RPMI7951 (cell line): ENCODE results near the gene ETF1. TPM values are rescaled to one million over a fixed set of nuclear protein-coding genes. Genes with fewer than 3 reads are reported as not detected.

Experiments used
- DNase-seq: peaks from one replicate; pipeline ENCODE4 v3.0.0-alpha.2; 2012; ENCODE audit warnings: low read depth
- total RNA-seq: library from RNA; depleted of rRNA; stranded (reverse); fragments of >200 nt; shearing (Covaris generic); gene quantifications from 2 replicates; pipeline ENCODE4 v1.2.3, GENCODE V29; 2014; rRNA removed

The ETF1 gene
- total RNA-seq = 75.7 and 88.3 TPM in 2 replicates

- DNase-seq = peak; percentile 98
Measured at GRCh38 chr5:138542956-138543729, at the start of gene ETF1. Gene ETF1, minus strand, starts transcription at chr5:138543236. Its CDS starts 318 bp downstream, at chr5:138542918.

DNA sequence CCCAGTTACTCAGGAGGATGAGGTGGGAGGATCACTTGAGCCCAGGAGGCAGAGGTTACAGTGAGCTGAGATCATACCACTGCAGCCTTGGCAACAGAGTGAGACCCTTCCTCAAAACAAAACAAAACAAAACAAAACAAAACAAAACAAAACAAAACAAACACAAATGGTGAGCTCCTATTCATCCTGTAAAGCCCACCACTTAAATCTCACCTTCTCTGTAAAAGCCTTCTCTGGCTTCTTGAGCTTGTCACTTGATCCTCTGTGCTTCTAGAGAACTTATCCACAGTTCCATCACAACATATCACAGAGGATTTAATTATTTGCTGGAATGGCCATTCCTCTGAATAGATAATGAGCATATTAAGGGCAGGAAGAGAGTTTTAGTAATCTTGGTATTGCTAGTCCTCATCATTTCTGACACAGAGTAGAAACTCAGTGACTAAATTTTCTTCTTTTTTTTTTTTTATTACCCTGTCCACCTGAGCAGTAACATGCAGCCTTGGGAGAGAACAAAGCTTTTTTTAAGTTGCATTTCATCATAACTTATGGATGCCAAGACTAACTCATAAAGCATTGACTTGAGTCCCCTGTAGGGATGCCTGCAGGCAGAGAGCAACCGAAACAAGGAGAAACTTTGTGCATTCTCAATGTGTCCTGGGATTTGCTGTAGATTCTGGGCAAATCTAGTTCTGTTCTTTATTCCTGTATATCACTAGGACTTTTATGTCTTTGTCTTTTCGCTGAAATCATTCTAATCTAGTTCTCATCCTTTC, 45.2 kb upstream of the ETF1 start:
- no peak for DNase-seq

- no peak for DNase-seq
Measured at GRCh38 chr5:138585157-138585556, 42.1 kb upstream of the ETF1 start.

DNA sequence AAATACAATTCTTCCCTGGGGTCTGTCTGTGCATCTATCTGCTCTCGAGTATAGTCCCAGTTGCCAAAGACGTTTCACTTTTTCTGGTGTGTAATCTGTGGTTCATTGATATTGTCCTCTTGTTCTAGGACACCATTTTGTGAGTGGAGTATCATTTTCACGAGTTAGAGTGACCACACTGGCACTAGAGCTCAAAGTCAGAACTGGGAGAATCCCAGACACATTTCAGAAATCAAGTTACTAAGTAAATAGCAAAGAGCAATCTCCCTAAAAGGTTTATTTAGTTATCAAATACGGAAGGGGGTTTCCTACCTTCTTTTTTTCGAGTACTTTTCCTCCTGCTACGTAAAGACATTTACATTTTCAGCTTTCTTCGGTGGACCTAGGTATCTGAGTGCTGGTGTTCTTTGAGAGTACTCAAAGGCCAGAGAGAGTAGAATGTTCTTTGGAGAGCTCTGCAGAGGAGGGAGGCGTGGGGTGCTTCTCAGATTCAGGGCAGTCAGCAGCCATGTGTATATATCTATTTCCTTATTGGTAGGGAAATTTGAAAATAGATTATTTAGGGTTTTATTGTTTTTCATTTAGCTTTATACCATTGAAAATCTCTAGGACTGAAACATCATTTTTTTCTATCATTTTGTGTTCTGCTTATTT, 41.1 kb upstream of the ETF1 start:
- no peak for DNase-seq

DNA sequence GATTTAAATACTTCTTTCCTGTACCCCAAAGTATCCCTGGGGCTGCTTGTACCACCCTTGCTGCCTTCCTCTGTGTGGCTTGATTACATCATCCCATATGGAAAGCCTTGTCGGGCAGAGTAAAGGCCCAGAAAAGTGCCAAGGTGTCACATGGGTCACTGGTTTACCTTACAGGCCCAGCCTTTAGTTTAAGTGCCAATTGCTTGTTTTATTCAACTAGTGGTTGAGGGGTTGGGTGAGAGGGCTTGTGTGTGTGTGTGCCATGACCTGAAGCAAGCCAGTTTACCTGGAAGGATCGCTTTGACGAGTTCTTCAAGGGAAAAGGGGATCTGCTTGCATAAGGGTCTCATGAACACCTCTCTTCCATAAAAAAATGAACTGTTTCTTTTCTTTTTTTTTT, 39.9 kb upstream of the ETF1 start:
- DNase-seq = no peak

GRCh38 chr5:138580777-138581176, 37.7 kb upstream of the ETF1 start:
- no peak for DNase-seq

DNA sequence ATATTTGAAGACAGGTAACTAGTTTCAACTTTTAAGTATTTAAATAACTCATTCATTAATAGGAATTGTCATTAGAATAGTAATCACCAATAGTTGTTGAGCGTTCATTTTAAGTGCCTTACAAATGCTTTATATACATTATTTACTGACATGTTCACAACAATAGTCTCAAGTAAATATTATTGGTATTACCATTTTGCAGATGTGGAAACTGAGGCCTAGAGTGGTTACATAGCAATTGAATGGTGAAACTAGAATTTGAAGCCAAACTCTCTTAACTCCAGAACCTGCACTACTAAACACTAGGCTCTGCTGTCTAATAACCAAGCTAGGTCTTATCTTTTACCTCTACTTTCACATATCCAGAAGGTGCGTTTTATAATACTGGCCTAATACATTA, 37.0 kb upstream of the ETF1 start:
- DNase-seq = no peak

DNA sequence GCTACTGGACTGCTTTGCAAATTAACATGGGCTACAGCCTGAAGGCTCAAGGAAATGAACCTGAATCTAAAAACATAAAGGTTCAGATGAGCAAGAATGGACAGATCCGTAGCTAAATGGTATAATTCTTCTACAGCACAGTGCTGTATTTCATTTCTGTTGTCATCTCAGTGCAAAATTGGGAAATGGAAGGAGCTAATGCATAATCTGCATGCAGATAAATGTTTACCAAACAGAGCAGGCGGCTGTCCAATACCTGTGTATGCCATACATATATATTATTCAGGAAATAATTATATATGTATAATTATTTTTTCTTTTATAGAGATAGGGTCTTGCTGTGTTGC, 36.5 kb upstream of the ETF1 start:
- DNase-seq = no peak

DNA sequence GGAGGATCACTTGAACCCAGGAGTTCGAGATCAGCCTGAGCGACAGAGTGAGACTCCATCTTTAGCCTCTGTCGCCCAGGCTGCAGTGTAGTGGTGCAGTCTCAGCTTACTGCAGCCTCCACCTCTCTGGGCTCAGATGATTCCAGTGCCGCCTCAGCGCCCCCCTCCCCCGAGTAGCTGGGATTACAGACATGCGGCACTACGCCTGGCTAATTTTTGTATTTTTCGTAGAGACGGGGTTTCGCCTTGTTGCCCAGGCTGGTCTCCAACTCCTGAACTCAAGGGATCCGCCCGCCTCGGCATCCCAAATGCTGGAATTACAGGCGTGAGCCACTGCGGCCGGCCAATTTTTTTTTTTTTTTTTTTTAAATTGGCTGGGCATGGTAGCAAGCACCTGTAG, 34.4 kb upstream of the ETF1 start:
- no peak for DNase-seq

DNA sequence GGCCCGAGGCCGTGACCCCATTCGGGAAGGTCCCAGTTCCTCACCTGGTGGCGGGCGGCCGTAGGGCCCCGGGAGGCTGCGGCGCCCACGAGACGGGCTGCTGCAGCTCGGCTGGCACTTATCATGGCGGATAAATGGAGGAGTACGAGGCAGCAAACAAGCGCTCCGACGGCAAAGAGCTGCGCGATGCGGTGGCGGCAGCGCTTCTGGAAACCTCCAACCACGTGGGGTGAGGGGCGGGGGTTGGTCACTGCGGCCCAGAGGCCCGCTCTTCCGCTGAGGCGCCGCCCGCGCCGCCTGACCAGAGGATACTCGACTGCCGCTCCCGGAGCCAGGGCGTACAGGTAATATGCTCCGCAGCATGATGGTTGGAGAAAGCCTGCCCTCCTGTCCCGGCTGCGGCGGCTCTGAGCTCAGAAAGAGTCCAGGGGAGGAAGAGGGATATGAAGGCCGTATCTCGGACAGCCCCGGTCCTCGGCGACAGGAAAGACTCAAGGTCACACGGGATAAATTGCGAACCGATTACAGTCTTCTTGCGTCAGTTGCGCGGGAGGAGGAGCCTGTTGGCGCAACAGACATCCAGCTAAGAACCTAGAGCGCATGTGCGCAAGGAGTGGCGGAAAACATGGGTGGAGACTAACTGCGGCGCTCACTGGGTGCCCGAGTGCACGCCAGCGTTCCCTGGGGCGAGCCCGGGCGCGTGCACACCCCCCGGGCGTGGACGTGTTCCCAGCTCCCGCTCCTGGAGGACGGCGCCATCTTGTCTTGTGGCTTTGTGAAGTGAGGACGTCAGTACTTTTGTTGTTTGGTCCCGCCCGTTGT, 32.4 kb upstream of the ETF1 start, which contains the start of gene HSPA9:
Gene HSPA9, minus strand, starts transcription at position 208 of the 822 bp plus-strand sequence. Its CDS starts 83 bp downstream, at position 125.
- DNase-seq = peak; percentile 98

GRCh38 chr5:138574744-138575193, 31.7 kb upstream of the ETF1 start:
- DNase-seq = no peak

DNA sequence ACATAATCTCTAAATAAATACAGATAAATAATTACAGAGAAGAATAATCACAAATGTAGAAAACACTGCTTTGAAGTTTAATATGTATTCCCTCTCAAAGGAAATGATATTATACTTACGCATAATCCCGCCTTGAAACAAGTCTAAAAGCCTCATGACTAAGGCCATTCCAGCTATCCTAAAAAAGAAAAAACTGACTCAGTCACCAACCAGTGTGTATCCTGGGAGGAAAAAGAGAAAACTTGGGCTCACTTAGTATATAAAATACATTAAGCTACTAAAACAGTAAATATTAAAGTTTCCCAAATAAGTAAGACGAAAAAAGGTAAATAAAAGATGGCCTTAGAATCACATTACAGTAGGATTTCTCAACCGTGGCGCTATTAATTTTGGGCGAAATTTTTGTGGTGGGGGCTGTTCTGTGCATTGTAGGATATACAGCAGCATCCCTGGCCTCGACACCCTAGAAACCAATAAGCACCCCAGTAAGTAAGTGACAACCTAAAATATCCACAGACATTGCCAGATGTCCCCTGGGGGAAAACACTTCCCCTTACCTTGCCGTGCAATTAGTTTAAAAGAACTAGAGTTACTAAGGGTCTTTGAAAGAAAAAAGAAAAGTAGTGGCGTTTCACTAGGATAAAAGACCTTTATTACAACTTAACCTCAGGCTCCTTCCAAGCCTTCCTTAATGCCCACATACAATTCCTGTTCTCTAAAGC, 31.1 kb upstream of the ETF1 start:
- DNase-seq = peak; percentile 9

- DNase-seq = no peak
Measured at GRCh38 chr5:138573223-138573622, 30.2 kb upstream of the ETF1 start.

DNA sequence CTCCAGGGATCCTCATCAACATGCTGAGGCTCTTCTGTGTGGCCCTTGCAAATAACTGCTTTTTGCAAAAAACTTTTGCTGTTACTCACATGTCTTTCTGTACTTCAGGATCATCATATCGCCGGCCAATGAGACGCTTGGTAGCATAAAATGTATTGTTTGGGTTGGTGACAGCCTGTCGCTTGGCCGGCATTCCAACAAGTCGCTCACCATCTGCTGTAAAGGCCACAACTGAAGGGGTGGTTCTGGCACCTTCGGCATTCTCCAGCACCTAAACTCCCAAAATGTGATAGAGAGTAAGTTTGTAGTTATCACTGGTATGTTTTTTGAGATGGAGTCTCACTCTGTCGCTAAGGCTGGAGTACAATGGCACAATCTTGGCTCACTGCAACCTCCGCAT, 27.8 kb upstream of the ETF1 start:
- no peak for DNase-seq

GRCh38 chr5:138569782-138570181, 26.7 kb upstream of the ETF1 start:
- DNase-seq = no peak

- DNase-seq = no peak
Measured at GRCh38 chr5:138568061-138568824, 25.2 kb upstream of the ETF1 start.

- no peak for DNase-seq
Measured at GRCh38 chr5:138566792-138567191, 23.8 kb upstream of the ETF1 start.

DNA sequence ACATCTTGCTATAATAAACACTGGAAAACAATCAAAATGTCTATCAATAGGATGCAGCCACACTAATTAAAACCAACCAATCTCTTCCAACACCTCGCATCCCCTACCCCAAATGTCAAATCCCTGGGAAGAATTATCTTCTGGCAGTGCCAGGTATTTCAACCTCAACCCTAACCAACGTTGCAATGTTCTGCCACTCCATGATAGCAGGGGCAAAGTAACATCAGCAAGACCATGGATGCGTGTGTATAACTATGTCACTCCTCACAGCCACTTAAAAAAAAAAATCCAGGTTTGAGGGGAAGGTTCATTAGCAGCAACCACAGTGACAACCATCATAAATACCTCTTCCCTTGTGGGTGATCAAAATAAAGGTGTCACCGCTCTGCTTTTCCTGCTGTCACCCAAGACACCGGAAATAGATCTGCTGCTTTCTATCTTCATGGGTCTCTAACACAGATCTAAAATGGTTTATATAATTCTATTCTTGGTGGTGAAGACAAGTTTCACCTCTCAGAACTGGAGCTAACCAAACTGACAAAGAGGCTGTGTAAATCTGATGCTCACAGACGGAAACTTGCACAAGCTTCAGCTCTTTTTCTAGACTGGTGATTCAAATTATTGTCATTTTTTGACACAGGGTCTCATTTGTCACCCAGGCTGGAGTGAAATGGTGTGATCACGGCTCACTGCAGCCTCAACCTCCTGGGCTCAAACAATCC, 22.2 kb upstream of the ETF1 start:
- no peak for DNase-seq

GRCh38 chr5:138564242-138564641, 21.2 kb upstream of the ETF1 start:
- DNase-seq = no peak
